IPS-NIHi7 (cell line): ENCODE measurements around the gene FGD2.

Experiments used
- DNase-seq: peaks from one replicate; pipeline ENCODE4 v3.0.0; 2012; ENCODE audit warnings: mixed read lengths; ENCODE audit errors: extremely low spot score

FGD2 gene

GRCh38 chr6:37005061-37005810, at the start of gene FGD2:
Gene FGD2, plus strand, starts transcription at chr6:37005655. Its CDS starts 163 bp downstream, at chr6:37005818.
- DNase-seq, result no peak

DNA sequence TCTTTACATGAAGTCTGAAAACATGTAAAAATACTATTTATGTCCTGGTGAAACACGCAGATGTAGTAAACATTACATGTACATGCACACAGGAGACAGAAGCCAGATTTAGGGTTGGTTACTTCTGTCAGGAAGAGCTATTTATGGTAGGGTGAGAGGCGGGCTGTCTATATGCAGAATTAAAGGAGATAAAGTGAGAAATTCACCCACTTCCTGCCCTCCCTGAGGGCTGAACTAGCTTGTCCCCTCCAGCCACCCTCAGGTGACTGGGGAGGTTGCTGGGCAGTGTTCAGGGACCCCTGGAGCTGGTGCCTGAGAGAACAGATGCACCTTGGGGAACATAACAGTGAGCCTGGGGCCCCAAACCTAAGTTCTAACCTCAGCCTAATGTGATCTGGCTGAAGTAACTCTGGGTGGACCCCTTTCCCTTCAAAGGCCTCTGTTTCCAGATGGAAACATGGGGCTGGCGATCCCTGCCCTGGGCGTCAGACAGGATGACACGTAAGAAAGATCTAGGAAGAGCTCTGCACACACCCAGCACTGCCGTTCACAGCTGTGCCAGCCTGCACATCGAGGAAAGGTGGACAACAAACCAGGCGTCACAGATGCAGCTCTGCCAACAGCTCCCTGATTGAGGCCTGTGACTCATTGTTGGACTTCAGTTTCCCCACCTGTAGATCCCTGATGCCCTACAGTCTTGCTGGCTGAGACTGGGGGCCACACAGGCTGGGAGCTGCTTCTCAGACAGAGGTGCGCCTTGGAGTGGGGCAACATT, 49.6 kb upstream of the FGD2 start:
- DNase-seq, result no peak

DNA sequence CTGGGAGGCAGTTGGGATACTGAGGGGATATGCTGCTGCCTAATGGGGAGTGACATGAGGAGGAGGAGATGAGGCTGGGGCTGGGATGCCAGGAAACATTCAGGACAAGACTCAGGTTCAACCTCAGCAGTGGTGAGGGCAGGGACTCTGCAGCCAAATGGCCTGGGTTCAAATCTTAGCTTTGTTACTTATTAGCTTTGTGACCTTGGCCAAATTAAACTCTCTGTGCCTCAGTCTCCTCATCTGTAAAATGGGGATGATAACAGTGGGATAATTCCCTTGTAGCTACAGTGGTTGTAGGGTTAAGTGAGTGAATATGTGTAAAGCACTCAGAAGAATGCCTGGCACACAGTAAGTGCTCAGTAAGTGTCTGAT, 49.0 kb upstream of the FGD2 start:
- no peak for DNase-seq

DNA sequence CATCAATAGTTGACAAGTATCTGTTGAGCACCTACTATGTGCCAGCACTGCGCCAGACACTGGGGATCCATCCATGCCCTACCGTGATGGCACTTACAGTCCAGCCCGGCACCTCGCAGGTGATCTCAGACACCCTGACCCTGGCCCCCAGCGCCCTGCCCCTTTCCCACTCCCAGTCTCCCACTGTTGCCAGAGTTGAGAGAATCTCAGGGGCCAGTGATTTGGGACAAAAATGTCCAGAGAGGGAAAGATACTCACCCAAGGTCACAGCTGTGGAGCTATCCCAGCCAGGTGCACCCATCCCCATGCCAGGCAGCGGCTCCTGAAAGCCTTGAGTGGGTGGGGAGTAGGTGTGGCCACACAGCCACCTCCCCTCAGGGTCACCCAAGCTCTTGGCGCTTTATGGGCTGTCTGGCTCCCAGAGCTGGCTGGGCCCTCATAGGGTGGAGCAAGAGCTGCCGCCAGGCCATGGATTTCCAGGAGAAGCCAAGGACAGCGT, 47.6 kb upstream of the FGD2 start:
- no peak for DNase-seq

DNA sequence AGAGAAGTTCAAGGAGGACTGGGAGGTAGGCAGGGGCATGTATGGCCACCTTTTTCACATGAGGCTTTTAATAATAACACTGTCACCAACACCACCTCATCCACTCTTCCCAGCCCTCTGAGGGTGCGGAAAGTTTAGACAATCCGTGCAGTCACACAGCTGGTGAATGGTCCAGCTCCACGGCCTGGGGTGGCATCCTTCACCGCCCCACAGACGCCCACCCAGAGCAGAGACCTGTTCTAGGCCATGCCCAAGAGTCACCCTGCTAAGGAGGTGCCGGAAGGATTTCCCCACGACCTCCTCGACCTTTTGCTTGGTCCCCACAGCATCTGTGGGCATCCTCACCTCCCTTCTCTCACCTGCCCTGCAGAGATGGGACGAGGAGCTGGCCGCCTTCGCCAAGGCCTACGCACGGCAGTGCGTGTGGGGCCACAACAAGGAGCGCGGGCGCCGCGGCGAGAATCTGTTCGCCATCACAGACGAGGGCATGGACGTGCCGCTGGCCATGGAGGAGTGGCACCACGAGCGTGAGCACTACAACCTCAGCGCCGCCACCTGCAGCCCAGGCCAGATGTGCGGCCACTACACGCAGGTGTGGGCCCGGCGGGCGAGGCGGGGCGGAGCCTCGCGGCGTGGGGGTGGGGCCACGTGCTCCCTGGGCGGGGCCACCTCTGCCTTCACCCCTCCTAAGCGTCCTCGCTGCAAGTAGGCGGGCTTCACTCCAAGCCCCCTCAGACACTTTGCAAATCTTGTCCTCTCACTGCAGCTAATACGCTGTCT, 46.5 kb upstream of the FGD2 start:
- DNase-seq, result peak; percentile 76

DNA sequence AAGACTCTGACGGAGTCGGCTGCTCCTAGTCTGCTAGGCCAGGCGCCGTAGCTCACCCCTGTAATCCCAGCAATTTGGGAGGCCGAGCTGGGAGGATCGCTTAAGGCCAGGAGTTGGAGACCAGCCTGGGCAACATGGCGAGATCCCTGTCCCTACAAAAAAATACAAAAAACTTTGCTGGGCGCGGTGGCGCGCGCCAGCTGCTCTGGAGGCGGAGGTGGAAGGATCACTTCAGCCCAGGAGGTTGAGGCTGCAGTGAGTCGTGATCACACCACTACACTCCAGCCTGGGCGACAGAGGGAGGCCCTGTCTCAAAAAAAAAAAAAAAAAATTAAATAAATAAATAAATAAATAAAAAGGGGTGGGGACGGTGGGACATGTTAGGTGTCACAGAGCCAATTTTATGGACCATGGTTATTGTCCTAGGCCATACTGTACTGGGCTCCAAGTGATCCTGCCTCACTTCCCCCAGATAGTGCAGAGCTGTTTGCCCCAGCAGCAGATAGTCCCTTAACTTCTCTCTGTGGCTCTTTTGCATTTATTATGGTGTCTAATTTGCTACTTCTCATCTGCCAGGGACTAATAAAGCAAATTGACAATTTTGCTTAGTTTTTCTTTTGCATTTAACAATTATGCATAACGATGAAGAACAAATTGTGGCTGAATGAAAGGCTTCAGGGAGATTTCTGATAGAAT, 45.8 kb upstream of the FGD2 start:
- DNase-seq, result no peak

DNA sequence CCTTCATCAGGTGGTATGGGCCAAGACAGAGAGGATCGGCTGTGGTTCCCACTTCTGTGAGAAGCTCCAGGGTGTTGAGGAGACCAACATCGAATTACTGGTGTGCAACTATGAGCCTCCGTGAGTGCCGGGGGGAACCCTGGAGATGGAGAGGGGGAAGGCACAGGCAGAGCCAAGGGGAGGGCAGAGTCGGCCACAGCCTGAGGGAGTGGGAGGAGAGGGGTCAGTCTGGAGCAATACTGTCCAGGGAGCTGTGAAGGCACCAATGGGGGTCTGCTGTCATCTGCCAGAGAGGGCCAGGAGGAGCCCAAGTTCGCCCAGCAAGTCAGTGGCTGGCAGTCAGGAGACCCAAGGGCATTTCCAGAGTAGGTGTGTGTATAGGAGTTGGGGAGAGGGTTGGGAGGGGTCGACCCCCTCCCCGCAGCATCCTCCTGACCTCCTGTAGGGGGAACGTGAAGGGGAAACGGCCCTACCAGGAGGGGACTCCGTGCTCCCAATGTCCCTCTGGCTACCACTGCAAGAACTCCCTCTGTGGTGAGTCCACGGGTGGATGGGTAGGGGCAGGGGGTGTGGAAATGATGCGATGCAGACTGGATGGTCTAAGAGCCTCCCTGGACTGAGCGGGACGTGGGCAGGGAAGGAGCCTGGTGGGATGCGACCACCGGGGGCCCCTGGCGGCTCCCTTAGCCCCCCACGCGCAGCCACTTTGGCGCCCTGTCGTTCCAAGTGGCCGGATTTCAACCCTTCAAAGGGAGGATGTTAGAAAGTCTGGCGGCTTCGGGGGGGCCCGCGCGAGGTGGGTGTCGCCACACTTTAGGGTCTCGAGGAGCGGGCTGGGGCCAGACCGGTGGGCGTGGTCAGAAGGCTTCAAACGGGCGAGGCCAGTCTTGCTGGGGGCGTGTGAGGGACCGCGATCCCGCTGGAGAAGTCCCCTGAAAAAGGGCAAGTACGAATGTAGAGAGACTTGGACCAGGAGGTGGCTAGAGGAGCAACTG, 43.7 kb upstream of the FGD2 start:
- DNase-seq, result no peak

- peak; percentile 93 for DNase-seq
Measured at GRCh38 chr6:36962874-36963273, 42.6 kb upstream of the FGD2 start.

GRCh38 chr6:36963451-36964290, 41.8 kb upstream of the FGD2 start:
- DNase-seq, result no peak

DNA sequence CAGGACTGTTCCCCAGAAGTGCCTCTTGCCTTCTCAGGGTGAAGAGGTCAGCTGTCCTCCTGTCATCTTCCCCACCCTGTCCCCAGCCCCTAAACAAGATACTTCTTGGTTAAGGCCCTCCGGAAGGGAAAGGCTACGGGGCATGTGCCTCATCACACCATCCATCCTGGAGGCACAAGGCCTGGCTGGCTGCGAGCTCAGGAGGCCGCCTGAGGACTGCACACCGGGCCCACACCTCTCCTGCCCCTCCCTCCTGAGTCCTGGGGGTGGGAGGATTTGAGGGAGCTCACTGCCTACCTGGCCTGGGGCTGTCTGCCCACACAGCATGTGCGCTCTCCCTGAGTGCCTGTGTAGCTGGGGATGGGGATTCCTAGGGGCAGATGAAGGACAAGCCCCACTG, 41.1 kb upstream of the FGD2 start:
- DNase-seq, result no peak

GRCh38 chr6:36964908-36965307, 40.5 kb upstream of the FGD2 start:
- DNase-seq, result no peak

DNA sequence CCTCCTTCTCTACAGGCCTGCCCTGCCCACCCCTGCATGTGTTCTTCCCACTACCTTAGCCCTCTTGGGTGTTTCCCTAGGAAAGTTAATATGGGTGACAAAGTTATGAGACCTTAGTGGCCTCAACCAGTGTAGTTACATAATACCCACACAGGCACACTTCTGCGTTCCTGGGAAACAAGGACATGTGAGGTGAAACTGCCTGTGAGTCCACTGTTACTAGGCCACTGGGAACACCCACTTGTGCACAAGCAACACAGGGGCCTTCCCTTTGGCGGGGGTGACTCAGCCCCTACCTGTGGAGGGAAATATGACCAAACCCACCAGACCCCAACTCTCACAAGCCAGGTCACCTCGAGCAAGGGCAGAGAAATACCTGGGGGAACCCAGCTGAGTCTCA, 38.2 kb upstream of the FGD2 start:
- no peak for DNase-seq

GRCh38 chr6:36967757-36968156, 37.7 kb upstream of the FGD2 start:
- no peak for DNase-seq

GRCh38 chr6:36968266-36968977, 37.0 kb upstream of the FGD2 start:
- no peak for DNase-seq

- DNase-seq, result no peak
Measured at GRCh38 chr6:36969240-36969691, 36.2 kb upstream of the FGD2 start.

DNA sequence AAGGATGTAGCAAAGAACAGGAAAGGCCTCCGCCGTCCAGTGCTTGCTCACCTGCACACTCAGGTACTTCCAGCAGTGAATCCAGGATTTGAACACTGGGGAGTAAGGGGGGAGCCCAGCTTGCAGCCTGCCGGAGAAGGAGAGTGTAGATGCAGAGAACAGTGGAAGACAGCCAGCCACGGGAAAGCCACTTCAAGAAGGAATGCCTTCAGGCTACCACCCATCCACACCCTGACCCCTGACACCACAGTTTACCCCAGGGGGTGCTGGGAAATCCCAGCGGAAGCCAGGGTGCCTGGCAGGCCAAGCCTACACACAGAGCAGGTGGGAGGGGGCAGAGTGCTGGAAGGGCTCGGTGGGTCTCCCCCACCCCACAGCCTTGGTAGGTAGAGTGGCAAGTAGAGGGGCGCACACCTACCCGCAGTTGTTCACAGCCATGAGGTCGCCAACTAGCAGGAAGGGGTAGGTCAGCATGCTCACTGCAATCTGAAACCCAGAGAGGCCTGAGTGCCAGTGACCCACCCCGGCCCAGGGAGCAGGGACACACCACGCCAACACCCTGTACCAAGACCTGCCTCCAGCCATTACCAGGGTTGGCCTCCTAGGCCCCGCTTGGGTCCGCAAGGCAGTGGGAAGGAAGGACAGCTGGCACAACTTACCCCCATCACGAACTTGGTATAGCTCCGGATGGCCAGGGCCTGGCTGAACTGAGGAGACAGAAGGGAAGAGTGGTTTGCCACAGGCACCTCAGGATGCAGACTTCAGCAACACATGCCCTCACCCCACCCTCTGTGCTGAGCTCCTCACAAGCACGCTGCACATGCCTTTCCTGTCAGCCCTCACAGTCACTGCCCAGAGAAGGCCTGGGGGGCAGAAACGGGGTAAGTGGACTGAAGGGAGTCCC, 35.2 kb upstream of the FGD2 start:
- no peak for DNase-seq
